SK-N-SH (cell line): ENCODE data around the gene TM4SF4. TPM values are rescaled to one million over a fixed set of nuclear protein-coding genes. Genes with fewer than 3 reads are reported as not detected.

Experiments
- CTCF ChIA-PET: fragments of 300-600, 350-600 bp; formaldehyde crosslinking; extraction: SDS; loops from one replicate; lab custom pipeline; 2021; lab: Yijun Ruan, JAX
- POLR2A ChIA-PET: fragments of 350-600 bp; sonication (Branson Sonifier 250); formaldehyde crosslinking; extraction: SDS; loops from one replicate; lab custom pipeline; 2020; ENCODE audit warnings: antibody characterized with exemption, inconsistent platforms; lab: Yijun Ruan, JAX
- DNase-seq: peaks from one replicate; pipeline ENCODE4 v3.0.0; 2012
- H2AFZ ChIP-seq: fragments of 200-600 bp; sonication (generic); 2 replicates; pipeline ENCODE4 v1.8.1; 2016; ENCODE audit warnings: antibody characterized with exemption, mild to moderate bottlenecking, low read depth
- H3F3A ChIP-seq: fragments of 200-600 bp; sonication (generic); replicated peaks from 2 replicates; pipeline ENCODE3; 2016; ENCODE audit warnings: antibody characterized with exemption, mild to moderate bottlenecking; ENCODE audit not compliant: insufficient read depth
- H3K27ac ChIP-seq, 2 experiments: fragments of 200-500 bp in 1 of 2; fragments of 200-600 bp in 1 of 2; sonication (Bioruptor generic) in 1 of 2; sonication (generic), shearing (Covaris generic) in 1 of 2; 2 replicates each; pipeline versions ENCODE4 v1.5.1 to v1.6.1; 2014 to 2016; ENCODE audit warnings: low read depth in 2 of 2, inconsistent platforms in 1 of 2, low read length in 1 of 2, mild to moderate bottlenecking in 1 of 2, mixed read lengths in 1 of 2
- H3K27me3 ChIP-seq: fragments of 200-600 bp; sonication (generic), shearing (Covaris generic); 2 replicates; pipeline ENCODE4 v1.6.1; 2016; ENCODE audit warnings: mixed run types; ENCODE audit not compliant: insufficient read depth
- H3K36me3 ChIP-seq, 2 experiments: fragments of 200-500 bp in 1 of 2; fragments of 200-600 bp in 1 of 2; sonication (Bioruptor generic) in 1 of 2; sonication (generic) in 1 of 2; replicated peaks in 1 of 2; 2 replicates each; pipeline versions ENCODE3 to v1.5.1; 2014 to 2016; ENCODE audit warnings: low read length in 1 of 2, mild to moderate bottlenecking in 1 of 2; ENCODE audit not compliant: insufficient read depth in 2 of 2, control insufficient read depth in 1 of 2
- H3K4me1 ChIP-seq, 2 experiments: fragments of 200-500 bp in 1 of 2; fragments of 200-600 bp in 1 of 2; sonication (Bioruptor generic) in 1 of 2; sonication (generic), shearing (Covaris generic) in 1 of 2; 2 replicates each; pipeline versions ENCODE4 v1.5.1 to v1.6.1; 2014 to 2016; ENCODE audit warnings: low read depth in 1 of 2, low read length in 1 of 2, mixed run types in 1 of 2; ENCODE audit not compliant: insufficient read depth in 2 of 2, control insufficient read depth in 1 of 2
- H3K4me2 ChIP-seq: fragments of 200-600 bp; sonication (generic), shearing (Covaris generic); 2 replicates; pipeline ENCODE4 v1.6.1; 2017; ENCODE audit warnings: mixed run types
- H3K4me3 ChIP-seq, 2 experiments: fragments of 200-500 bp in 1 of 2; fragments of 200-600 bp in 1 of 2; sonication (Bioruptor generic) in 1 of 2; sonication (generic), shearing (Covaris generic) in 1 of 2; 2 replicates each; pipeline versions ENCODE4 v1.5.1 to v1.8.1; 2014 to 2016; ENCODE audit warnings: low read depth in 2 of 2, inconsistent platforms in 1 of 2, low read length in 1 of 2, mild to moderate bottlenecking in 1 of 2, mixed read lengths in 1 of 2, moderate library complexity in 1 of 2
- H3K79me2 ChIP-seq: fragments of 200-600 bp; sonication (generic); 2 replicates; pipeline ENCODE4 v1.8.1; 2017; ENCODE audit warnings: mild to moderate bottlenecking; ENCODE audit not compliant: insufficient read depth
- H3K9ac ChIP-seq: fragments of 200-600 bp; sonication (generic); 2 replicates; pipeline ENCODE4 v1.6.1; 2017; ENCODE audit warnings: mixed run types
- H3K9me2 ChIP-seq: fragments of 200-600 bp; sonication (generic); 2 replicates; pipeline ENCODE4 v1.6.1; 2017; ENCODE audit warnings: mixed run types
- H3K9me3 ChIP-seq: fragments of 200-600 bp; sonication (generic); 2 replicates; pipeline ENCODE4 v1.6.1; 2017; ENCODE audit warnings: mixed run types, mild to moderate bottlenecking, moderate library complexity
- H4K20me1 ChIP-seq: fragments of 200-600 bp; sonication (generic); 2 replicates; pipeline ENCODE4 v1.6.1; 2017; ENCODE audit warnings: mild to moderate bottlenecking, mixed run types; ENCODE audit not compliant: insufficient read depth
- ELF1 ChIP-seq: IDR thresholded peaks from 2 replicates; pipeline ENCODE4 v1.4.0; 2012
- GABPA ChIP-seq: IDR thresholded peaks from 2 replicates; pipeline ENCODE4 v1.4.0; 2012; ENCODE audit warnings: low read depth, mild to moderate bottlenecking
- GATA2 ChIP-seq: sonication (generic); formaldehyde crosslinking; IDR thresholded peaks from 2 replicates; pipeline ENCODE4 v1.5.0; 2020; ENCODE audit warnings: mild to moderate bottlenecking, missing genetic modification reagents
- JUND ChIP-seq: IDR thresholded peaks from 2 replicates; pipeline ENCODE4 v1.4.0; 2012
- MEF2A ChIP-seq: IDR thresholded peaks from 2 replicates; pipeline ENCODE4 v1.4.0; 2012; ENCODE audit warnings: low read depth, borderline replicate concordance
- MXI1 ChIP-seq: IDR thresholded peaks from 2 replicates; pipeline ENCODE4 v1.6.1; 2012; ENCODE audit warnings: mild to moderate bottlenecking, low read depth, low read length, improper control_type of control experiment
- NFIC ChIP-seq: IDR thresholded peaks from 2 replicates; pipeline ENCODE4 v1.4.0; 2012; ENCODE audit warnings: borderline replicate concordance
- NRF1 ChIP-seq: IDR thresholded peaks from 2 replicates; pipeline ENCODE4 v1.6.1; 2012; ENCODE audit warnings: low read depth, mild to moderate bottlenecking, low read length
- POLR2AphosphoS5 ChIP-seq: IDR thresholded peaks from 2 replicates; pipeline ENCODE4 v1.6.1; 2012; ENCODE audit warnings: low read depth, low read length
- RAD21 ChIP-seq: IDR thresholded peaks from 2 replicates; pipeline ENCODE4 v1.6.1; 2012; ENCODE audit warnings: mild to moderate bottlenecking, low read length
- RXRA ChIP-seq: IDR thresholded peaks from 2 replicates; pipeline ENCODE4 v1.4.0; 2012; ENCODE audit warnings: low read depth, mild to moderate bottlenecking, borderline replicate concordance
- SMC3 ChIP-seq: IDR thresholded peaks from 2 replicates; pipeline ENCODE4 v1.6.1; 2012; ENCODE audit warnings: low read depth, low read length, improper control_type of control experiment
- TAF1 ChIP-seq: IDR thresholded peaks from 2 replicates; pipeline ENCODE4 v1.6.1; 2012; ENCODE audit warnings: low read depth, mild to moderate bottlenecking, low read length, moderate library complexity, borderline replicate concordance
- WGBS: methylation state at CpG from one replicate; pipeline ENCODE4 v1.1.6; 2017; ENCODE audit warnings: low lambda C conversion rate; 5-methylcytosine and 5-hydroxymethylcytosine counted together
- polyA plus RNA-seq, 3 experiments: library from polyadenylated mRNA; depleted of rRNA; stranded (reverse); fragments of >200 nt; gene quantifications; 2 replicates each; pipeline ENCODE4 v1.2.3, GENCODE V29; 2012
- TF ChIP-seq, protein P1 (sequence below): fragments of 200-600 bp; sonication (generic); IDR thresholded peaks from 2 replicates; pipeline ENCODE4 v1.6.1; 2017; ENCODE audit warnings: antibody characterized with exemption, mild to moderate bottlenecking, moderate library complexity
- TF ChIP-seq, protein P2 (sequence below): IDR thresholded peaks from 2 replicates; pipeline ENCODE4 v1.4.0; 2012; ENCODE audit warnings: low read depth, borderline replicate concordance
- TF ChIP-seq, protein P3 (sequence below): IDR thresholded peaks from 2 replicates; pipeline ENCODE4 v1.4.0; 2012; ENCODE audit warnings: low read depth
- TF ChIP-seq, protein P4 (sequence below): IDR thresholded peaks from 2 replicates; pipeline ENCODE4; 2012

Gene TM4SF4
- polyA plus RNA-seq, 1 of the 3 experiments (the other 2 are of a cell fraction), result 0.08 TPM

- TF ChIP-seq RXRA, result no peak
- no peak for TF ChIP-seq GABPA
- TF ChIP-seq POLR2AphosphoS5, result no peak
- TF ChIP-seq, protein P1, sequence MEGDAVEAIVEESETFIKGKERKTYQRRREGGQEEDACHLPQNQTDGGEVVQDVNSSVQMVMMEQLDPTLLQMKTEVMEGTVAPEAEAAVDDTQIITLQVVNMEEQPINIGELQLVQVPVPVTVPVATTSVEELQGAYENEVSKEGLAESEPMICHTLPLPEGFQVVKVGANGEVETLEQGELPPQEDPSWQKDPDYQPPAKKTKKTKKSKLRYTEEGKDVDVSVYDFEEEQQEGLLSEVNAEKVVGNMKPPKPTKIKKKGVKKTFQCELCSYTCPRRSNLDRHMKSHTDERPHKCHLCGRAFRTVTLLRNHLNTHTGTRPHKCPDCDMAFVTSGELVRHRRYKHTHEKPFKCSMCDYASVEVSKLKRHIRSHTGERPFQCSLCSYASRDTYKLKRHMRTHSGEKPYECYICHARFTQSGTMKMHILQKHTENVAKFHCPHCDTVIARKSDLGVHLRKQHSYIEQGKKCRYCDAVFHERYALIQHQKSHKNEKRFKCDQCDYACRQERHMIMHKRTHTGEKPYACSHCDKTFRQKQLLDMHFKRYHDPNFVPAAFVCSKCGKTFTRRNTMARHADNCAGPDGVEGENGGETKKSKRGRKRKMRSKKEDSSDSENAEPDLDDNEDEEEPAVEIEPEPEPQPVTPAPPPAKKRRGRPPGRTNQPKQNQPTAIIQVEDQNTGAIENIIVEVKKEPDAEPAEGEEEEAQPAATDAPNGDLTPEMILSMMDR, result no peak
- no peak for TF ChIP-seq GATA2
- no peak for TF ChIP-seq RAD21
- no peak for TF ChIP-seq JUND
- no peak for TF ChIP-seq MXI1
- TF ChIP-seq, protein P2, sequence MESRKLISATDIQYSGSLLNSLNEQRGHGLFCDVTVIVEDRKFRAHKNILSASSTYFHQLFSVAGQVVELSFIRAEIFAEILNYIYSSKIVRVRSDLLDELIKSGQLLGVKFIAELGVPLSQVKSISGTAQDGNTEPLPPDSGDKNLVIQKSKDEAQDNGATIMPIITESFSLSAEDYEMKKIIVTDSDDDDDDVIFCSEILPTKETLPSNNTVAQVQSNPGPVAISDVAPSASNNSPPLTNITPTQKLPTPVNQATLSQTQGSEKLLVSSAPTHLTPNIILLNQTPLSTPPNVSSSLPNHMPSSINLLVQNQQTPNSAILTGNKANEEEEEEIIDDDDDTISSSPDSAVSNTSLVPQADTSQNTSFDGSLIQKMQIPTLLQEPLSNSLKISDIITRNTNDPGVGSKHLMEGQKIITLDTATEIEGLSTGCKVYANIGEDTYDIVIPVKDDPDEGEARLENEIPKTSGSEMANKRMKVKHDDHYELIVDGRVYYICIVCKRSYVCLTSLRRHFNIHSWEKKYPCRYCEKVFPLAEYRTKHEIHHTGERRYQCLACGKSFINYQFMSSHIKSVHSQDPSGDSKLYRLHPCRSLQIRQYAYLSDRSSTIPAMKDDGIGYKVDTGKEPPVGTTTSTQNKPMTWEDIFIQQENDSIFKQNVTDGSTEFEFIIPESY, result no peak
- TF ChIP-seq SMC3, result no peak
- no peak for TF ChIP-seq NFIC
- TF ChIP-seq TAF1, result no peak
- TF ChIP-seq ELF1, result no peak
- no peak for TF ChIP-seq MEF2A
- TF ChIP-seq, protein P3, sequence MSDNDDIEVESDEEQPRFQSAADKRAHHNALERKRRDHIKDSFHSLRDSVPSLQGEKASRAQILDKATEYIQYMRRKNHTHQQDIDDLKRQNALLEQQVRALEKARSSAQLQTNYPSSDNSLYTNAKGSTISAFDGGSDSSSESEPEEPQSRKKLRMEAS, result no peak
- TF ChIP-seq, protein P4, sequence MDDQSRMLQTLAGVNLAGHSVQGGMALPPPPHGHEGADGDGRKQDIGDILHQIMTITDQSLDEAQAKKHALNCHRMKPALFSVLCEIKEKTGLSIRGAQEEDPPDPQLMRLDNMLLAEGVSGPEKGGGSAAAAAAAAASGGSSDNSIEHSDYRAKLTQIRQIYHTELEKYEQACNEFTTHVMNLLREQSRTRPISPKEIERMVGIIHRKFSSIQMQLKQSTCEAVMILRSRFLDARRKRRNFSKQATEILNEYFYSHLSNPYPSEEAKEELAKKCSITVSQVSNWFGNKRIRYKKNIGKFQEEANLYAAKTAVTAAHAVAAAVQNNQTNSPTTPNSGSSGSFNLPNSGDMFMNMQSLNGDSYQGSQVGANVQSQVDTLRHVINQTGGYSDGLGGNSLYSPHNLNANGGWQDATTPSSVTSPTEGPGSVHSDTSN, result no peak
- no peak for TF ChIP-seq NRF1
- TF ChIP-seq, all 33 proteins: peak for 0
- CTCF ChIA-PET, result no interaction called here
- Histone ChIP-seq H4K20me1 (no peaks in the 10 kb centered on the region), H3K79me2 (peaks cover 42% of the 10 kb centered on the region), H3F3A (peaks cover 44% of the 10 kb centered on the region), H3K4me3 (no peak overlapping the region), H3K9me2 (no peaks in the 10 kb centered on the region), H2AFZ (no peak overlapping the region), H3K27ac (peak overlapping the region; percentile 82 to 90; a peak in 3 of 4 replicates), H3K36me3 (peaks cover 8 to 10% of the 10 kb centered on the region in 2 experiments), H3K27me3 (no peaks in the 10 kb centered on the region), H3K9me3 (no peaks in the 10 kb centered on the region), H3K9ac (no peak overlapping the region), H3K4me1 (peaks cover 24 to 56% of the 10 kb centered on the region in 2 experiments), H3K4me2 (no peak overlapping the region)
- 80% methylated on average over 1 of the region's 1 CpG for WGBS
- DNase-seq, result no peak
- POLR2A ChIA-PET, result no interaction called here
Measured at GRCh38 chr3:149538371-149538770, 63.9 kb downstream of the TM4SF4 start.
